ENCODE measurements around the gene GPS1.

- TF ChIP-seq CTCF (IDR thresholded peaks at IDR 0.05) (no peak), POLR2AphosphoS5 (IDR thresholded peaks at IDR 0.05) (no peak), POLR2A (IDR thresholded peaks at IDR 0.05) (no peak)
These were observed 53.8 kb downstream of the GPS1 start for GRCh38 chr17:82105417-82105881.

Measured in suprapubic skin (tissue), 4 donors.